K562 (cell line): Measurements from ENCODE around the gene CENPX.

Experiments used
- SMAD1 ChIP-seq: fragments of 150-350 bp; IDR thresholded peaks from 2 replicates; pipeline ENCODE4 v1.6.1; 2014; ENCODE audit warnings: low read length, low read depth; ENCODE audit not compliant: partially characterized antibody
- TCF7L2 ChIP-seq: fragments of 150-350 bp; IDR thresholded peaks from 2 replicates; pipeline ENCODE4 v1.6.1; 2016; ENCODE audit warnings: low read depth, mild to moderate bottlenecking, low read length, moderate library complexity
- ZBTB26 ChIP-seq: fragments of 450-650 bp; formaldehyde crosslinking; IDR thresholded peaks from 2 replicates; pipeline ENCODE4 v1.4.0; 2022; ENCODE audit warnings: missing genetic modification characterization

GRCh38 chr17:82000803-82001570 is 21.7 kb downstream of the CENPX start:
- TF ChIP-seq ZBTB26 (CRISPR knock-in tag) (no peak), SMAD1 (no peak), TCF7L2 (no peak)
